C4-2B (cell line): ENCODE data around the gene RBM47.

Experiments used
- ZFX ChIP-seq: fragments of 450-650 bp; IDR thresholded peaks from 2 replicates; pipeline ENCODE4 v1.6.1; 2017
- TF ChIP-seq, protein P1 (sequence below): fragments of 450-650 bp; conservative IDR thresholded peaks from 2 replicates; pipeline ENCODE4 v1.5.1; 2017; ENCODE audit warnings: mild to moderate bottlenecking

DNA sequence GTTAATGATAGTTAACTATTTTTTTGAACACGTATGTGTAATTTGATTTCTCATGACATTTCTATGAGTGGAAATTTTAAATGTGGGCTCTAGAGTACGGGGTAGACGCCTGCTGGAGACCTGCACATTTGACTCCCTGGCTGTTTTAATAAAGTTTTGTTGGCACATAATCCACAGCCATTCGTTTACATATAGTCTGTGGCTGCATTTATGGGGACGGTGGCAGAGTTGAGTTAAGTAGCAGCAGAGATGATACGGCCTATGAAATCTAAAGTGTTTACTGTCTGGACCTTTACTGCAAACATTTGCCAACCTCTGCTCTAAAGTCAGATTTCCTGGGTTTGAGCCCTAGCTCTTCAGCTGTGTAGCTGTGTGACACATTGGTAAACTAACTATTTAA lies 175.8 kb downstream of the RBM47 start:
- TF ChIP-seq, protein P1, sequence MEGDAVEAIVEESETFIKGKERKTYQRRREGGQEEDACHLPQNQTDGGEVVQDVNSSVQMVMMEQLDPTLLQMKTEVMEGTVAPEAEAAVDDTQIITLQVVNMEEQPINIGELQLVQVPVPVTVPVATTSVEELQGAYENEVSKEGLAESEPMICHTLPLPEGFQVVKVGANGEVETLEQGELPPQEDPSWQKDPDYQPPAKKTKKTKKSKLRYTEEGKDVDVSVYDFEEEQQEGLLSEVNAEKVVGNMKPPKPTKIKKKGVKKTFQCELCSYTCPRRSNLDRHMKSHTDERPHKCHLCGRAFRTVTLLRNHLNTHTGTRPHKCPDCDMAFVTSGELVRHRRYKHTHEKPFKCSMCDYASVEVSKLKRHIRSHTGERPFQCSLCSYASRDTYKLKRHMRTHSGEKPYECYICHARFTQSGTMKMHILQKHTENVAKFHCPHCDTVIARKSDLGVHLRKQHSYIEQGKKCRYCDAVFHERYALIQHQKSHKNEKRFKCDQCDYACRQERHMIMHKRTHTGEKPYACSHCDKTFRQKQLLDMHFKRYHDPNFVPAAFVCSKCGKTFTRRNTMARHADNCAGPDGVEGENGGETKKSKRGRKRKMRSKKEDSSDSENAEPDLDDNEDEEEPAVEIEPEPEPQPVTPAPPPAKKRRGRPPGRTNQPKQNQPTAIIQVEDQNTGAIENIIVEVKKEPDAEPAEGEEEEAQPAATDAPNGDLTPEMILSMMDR = no peak
- TF ChIP-seq ZFX = no peak
